ENCODE measurements around the gene ZNF121.
A peak's percentile ranks its signal among the peaks of the same experiment; 100 is the strongest.

ZNF121 gene

DNA sequence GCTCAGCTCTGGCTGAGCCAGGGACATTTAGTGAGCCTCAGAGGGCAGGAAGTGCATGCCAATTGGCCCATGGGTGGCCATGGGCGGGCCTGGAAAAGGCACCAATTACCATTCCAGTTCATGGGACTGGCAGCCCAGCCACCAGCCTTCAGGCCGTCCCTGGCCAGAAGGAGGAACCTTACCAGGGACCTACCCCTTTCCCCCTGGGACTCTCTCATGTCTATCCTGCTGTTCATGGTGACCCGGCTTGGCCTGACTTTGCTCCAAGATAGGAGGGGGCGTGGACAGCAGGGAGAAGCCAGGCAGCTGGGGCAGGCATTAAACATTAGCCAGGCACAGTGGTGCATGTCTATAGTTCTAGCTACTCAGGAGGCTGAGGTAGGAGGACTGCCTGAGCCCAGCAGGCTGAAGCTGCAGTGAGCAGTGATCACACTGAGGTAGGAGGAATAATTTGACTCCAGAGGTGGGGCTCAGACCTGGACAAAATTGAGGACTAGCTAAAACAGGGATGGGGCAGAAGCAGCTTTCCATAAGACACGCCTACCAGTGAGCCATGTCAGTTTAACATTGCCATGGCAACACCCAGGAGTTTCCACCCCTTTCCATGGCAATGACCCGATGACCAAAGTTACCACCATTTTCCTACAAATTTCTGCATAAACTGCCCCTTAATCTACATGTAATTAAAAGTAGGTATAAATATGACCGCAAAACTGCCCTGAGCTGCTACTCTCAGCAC, 31.6 kb downstream of the ZNF121 start:
- TF ChIP-seq TEAD4 (IDR thresholded peaks at IDR 0.05) (no peak), EGR1 (IDR thresholded peaks at IDR 0.05) (no peak), CREB1 (IDR thresholded peaks at IDR 0.05; ENCODE audit: low read depth) (no peak), TAF1 (IDR thresholded peaks at IDR 0.05; ENCODE audit: low read depth) (no peak), NFIC (IDR thresholded peaks at IDR 0.05) (no peak), CEBPB (IDR thresholded peaks at IDR 0.05) (no peak), YY1 (IDR thresholded peaks at IDR 0.05; ENCODE audit: low read depth) (no peak), EP300 (IDR thresholded peaks at IDR 0.05; ENCODE audit: borderline replicate concordance) (no peak), RAD21 (IDR thresholded peaks at IDR 0.05; ENCODE audit: low read depth) (no peak), FOXM1 (IDR thresholded peaks at IDR 0.05; ENCODE audit: borderline replicate concordance, low read depth) (no peak), TCF12 (IDR thresholded peaks at IDR 0.05; ENCODE audit: low read depth) (no peak), ZBTB7A (IDR thresholded peaks at IDR 0.05; ENCODE audit: low read depth) (no peak)
- TF ChIP-seq, protein P1, sequence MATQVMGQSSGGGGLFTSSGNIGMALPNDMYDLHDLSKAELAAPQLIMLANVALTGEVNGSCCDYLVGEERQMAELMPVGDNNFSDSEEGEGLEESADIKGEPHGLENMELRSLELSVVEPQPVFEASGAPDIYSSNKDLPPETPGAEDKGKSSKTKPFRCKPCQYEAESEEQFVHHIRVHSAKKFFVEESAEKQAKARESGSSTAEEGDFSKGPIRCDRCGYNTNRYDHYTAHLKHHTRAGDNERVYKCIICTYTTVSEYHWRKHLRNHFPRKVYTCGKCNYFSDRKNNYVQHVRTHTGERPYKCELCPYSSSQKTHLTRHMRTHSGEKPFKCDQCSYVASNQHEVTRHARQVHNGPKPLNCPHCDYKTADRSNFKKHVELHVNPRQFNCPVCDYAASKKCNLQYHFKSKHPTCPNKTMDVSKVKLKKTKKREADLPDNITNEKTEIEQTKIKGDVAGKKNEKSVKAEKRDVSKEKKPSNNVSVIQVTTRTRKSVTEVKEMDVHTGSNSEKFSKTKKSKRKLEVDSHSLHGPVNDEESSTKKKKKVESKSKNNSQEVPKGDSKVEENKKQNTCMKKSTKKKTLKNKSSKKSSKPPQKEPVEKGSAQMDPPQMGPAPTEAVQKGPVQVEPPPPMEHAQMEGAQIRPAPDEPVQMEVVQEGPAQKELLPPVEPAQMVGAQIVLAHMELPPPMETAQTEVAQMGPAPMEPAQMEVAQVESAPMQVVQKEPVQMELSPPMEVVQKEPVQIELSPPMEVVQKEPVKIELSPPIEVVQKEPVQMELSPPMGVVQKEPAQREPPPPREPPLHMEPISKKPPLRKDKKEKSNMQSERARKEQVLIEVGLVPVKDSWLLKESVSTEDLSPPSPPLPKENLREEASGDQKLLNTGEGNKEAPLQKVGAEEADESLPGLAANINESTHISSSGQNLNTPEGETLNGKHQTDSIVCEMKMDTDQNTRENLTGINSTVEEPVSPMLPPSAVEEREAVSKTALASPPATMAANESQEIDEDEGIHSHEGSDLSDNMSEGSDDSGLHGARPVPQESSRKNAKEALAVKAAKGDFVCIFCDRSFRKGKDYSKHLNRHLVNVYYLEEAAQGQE (IDR thresholded peaks at IDR 0.05; ENCODE audit: low read depth), result no peak
- TF ChIP-seq, protein P2, sequence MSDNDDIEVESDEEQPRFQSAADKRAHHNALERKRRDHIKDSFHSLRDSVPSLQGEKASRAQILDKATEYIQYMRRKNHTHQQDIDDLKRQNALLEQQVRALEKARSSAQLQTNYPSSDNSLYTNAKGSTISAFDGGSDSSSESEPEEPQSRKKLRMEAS (IDR thresholded peaks at IDR 0.05), result no peak
- TF ChIP-seq, protein P3, sequence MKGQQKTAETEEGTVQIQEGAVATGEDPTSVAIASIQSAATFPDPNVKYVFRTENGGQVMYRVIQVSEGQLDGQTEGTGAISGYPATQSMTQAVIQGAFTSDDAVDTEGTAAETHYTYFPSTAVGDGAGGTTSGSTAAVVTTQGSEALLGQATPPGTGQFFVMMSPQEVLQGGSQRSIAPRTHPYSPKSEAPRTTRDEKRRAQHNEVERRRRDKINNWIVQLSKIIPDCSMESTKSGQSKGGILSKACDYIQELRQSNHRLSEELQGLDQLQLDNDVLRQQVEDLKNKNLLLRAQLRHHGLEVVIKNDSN (IDR thresholded peaks at IDR 0.05), result no peak

DNA sequence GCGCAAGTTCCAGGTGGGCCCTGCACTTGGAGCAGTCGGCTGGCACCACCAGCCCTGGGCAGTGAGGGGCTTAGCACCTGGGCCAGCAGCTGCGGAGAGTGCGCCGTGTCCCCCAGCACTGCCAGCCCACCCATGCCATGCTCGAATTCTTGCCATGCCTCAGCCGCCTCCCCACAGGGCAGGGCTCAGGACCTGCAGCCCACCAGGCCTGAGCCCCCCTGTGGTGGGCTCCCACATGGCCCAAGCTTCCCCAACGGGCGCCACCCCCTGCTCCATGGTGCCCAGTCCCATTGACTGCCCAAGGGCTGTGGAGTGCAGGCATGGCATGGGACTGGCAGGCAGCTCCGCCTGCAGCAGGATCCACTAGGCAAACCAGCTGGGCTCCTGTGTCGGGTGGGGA, 36.4 kb downstream of the ZNF121 start:
- no peak for TF ChIP-seq TEAD4 (IDR thresholded peaks at IDR 0.05)
- no peak for TF ChIP-seq NFIC (IDR thresholded peaks at IDR 0.05)
- TF ChIP-seq, protein P3 (IDR thresholded peaks at IDR 0.05), result no peak
- TF ChIP-seq CREB1 (IDR thresholded peaks at IDR 0.05; ENCODE audit: low read depth), result no peak
- TF ChIP-seq CEBPB (IDR thresholded peaks at IDR 0.05), result no peak
- TF ChIP-seq TAF1 (IDR thresholded peaks at IDR 0.05; ENCODE audit: low read depth), result no peak
- TF ChIP-seq, protein P1 (IDR thresholded peaks at IDR 0.05; ENCODE audit: low read depth), result no peak
- no peak for TF ChIP-seq YY1 (IDR thresholded peaks at IDR 0.05; ENCODE audit: low read depth)
- TF ChIP-seq EGR1 (IDR thresholded peaks at IDR 0.05), result no peak
- TF ChIP-seq RAD21 (IDR thresholded peaks at IDR 0.05; ENCODE audit: low read depth), result no peak
- no peak for TF ChIP-seq EP300 (IDR thresholded peaks at IDR 0.05; ENCODE audit: borderline replicate concordance)
- no peak for TF ChIP-seq ZBTB7A (IDR thresholded peaks at IDR 0.05; ENCODE audit: low read depth)
- TF ChIP-seq, protein P2 (IDR thresholded peaks at IDR 0.05), result no peak
- no peak for TF ChIP-seq TCF12 (IDR thresholded peaks at IDR 0.05; ENCODE audit: low read depth)

DNA sequence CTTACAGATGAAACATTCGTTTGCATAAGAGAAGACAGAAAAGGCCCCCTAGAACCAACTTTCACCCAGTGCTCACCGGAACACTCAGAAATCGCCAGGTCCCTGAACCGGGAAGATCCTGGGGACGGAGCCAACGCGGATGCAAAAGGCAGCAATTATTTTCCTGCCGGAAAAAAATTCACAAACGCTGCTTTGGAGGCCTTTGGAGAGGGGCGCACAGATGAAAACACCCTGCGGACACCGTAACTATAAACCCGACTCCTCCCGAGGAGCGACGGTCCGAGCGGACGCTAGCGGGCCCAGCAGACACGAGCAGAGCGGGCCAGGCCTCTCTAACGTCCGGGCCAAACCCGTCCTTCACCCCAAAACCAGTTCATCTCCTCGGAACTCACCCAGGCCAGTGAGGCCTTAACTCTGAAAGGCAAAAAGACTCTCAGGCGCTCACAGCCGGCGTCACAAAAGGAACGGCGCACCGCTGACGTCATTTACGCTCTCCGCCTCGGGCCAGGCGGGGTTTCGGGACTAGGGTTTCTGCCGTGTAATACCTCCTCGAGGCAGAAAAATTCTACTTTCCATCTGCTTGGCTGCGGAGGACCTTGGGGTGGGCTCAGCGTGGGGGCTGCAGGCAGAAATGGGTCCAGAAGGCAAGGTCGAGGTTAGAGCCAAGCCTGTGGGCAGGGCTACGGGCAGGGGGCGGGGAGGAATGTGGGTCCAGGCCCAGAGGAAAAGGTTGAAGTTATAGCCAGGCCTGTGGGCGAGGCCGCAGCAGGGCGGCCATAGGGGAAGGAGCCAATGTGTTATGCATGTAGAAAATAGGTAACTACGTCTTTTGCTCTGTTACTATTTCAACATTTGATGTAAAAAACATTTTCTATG, 45.9 kb downstream of the ZNF121 start, which contains the start of gene ZNF426:
ZNF426 (minus strand) TSS at position 463 of the 876 bp plus-strand sequence. CDS start 2,413 bp downstream, outside the sequence.
- no peak for TF ChIP-seq RAD21 (IDR thresholded peaks at IDR 0.05; ENCODE audit: low read depth)
- TF ChIP-seq TEAD4 (IDR thresholded peaks at IDR 0.05), result no peak
- TF ChIP-seq, protein P3 (IDR thresholded peaks at IDR 0.05), result no peak
- 0 out of 2 replicates have a peak, but pooled peaks have one; percentile 29 for TF ChIP-seq TAF1 (IDR thresholded peaks at IDR 0.05; ENCODE audit: low read depth)
- no peak for TF ChIP-seq TCF12 (IDR thresholded peaks at IDR 0.05; ENCODE audit: low read depth)
- TF ChIP-seq EGR1 (IDR thresholded peaks at IDR 0.05), result no peak
- no peak for TF ChIP-seq ZBTB7A (IDR thresholded peaks at IDR 0.05; ENCODE audit: low read depth)
- TF ChIP-seq, protein P1 (IDR thresholded peaks at IDR 0.05; ENCODE audit: low read depth), result no peak
- TF ChIP-seq, protein P2 (IDR thresholded peaks at IDR 0.05), result peak; percentile 53; the same call in 1 of the 2 replicates
- no peak for TF ChIP-seq FOXM1 (IDR thresholded peaks at IDR 0.05; ENCODE audit: borderline replicate concordance, low read depth)
- peak; percentile 96 for TF ChIP-seq CREB1 (IDR thresholded peaks at IDR 0.05; ENCODE audit: low read depth)
- 0 out of 2 replicates have a peak, but pooled peaks have one; percentile 17 for TF ChIP-seq YY1 (IDR thresholded peaks at IDR 0.05; ENCODE audit: low read depth)
- TF ChIP-seq EP300 (IDR thresholded peaks at IDR 0.05; ENCODE audit: borderline replicate concordance), result no peak
- TF ChIP-seq NFIC (IDR thresholded peaks at IDR 0.05), result no peak
- TF ChIP-seq CEBPB (IDR thresholded peaks at IDR 0.05), result no peak

All from Ishikawa (cell line).